HL-60 (cell line): ENCODE data around the gene DNAH10.

Source experiments
- GABPA ChIP-seq: IDR thresholded peaks from 2 replicates; pipeline ENCODE4 v1.6.1; 2012; ENCODE audit warnings: low read depth
- POLR2AphosphoS5 ChIP-seq: IDR thresholded peaks from 2 replicates; pipeline ENCODE4 v1.6.1; 2012; ENCODE audit warnings: low read depth
- TF ChIP-seq, protein P1 (sequence below): IDR thresholded peaks from one replicate; pipeline ENCODE4 v1.5.1; 2011; ENCODE audit warnings: low read length, control low read depth, inconsistent platforms; ENCODE audit not compliant: insufficient read depth
- TF ChIP-seq, protein P2 (sequence below): IDR thresholded peaks from 2 replicates; pipeline ENCODE4 v1.6.1; 2012; ENCODE audit warnings: low read depth; ENCODE audit not compliant: insufficient replicate concordance

DNA sequence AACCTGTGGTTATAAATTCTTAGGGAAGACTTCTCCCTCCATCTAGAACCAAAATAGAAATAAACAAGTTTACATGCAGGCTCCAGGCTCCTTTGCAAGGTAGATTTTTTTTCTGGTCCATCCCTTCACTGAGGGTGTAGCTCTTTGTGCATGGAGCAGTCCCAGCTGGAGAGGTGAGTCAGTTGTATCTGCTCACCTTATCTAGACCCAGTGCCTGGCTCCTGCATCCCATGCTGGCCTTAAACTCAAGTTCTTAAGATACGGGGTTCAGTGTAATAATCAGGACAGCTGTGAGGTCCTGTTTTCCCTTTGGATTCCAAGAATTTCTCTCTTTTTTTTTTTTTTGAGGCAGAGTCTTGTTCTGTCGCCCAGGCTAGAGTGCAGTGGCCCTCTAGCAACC is 35.1 kb upstream of the DNAH10 start:
- TF ChIP-seq, protein P1, sequence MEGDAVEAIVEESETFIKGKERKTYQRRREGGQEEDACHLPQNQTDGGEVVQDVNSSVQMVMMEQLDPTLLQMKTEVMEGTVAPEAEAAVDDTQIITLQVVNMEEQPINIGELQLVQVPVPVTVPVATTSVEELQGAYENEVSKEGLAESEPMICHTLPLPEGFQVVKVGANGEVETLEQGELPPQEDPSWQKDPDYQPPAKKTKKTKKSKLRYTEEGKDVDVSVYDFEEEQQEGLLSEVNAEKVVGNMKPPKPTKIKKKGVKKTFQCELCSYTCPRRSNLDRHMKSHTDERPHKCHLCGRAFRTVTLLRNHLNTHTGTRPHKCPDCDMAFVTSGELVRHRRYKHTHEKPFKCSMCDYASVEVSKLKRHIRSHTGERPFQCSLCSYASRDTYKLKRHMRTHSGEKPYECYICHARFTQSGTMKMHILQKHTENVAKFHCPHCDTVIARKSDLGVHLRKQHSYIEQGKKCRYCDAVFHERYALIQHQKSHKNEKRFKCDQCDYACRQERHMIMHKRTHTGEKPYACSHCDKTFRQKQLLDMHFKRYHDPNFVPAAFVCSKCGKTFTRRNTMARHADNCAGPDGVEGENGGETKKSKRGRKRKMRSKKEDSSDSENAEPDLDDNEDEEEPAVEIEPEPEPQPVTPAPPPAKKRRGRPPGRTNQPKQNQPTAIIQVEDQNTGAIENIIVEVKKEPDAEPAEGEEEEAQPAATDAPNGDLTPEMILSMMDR: no peak
- TF ChIP-seq POLR2AphosphoS5 (no peak), GABPA (no peak)
- TF ChIP-seq, protein P2, sequence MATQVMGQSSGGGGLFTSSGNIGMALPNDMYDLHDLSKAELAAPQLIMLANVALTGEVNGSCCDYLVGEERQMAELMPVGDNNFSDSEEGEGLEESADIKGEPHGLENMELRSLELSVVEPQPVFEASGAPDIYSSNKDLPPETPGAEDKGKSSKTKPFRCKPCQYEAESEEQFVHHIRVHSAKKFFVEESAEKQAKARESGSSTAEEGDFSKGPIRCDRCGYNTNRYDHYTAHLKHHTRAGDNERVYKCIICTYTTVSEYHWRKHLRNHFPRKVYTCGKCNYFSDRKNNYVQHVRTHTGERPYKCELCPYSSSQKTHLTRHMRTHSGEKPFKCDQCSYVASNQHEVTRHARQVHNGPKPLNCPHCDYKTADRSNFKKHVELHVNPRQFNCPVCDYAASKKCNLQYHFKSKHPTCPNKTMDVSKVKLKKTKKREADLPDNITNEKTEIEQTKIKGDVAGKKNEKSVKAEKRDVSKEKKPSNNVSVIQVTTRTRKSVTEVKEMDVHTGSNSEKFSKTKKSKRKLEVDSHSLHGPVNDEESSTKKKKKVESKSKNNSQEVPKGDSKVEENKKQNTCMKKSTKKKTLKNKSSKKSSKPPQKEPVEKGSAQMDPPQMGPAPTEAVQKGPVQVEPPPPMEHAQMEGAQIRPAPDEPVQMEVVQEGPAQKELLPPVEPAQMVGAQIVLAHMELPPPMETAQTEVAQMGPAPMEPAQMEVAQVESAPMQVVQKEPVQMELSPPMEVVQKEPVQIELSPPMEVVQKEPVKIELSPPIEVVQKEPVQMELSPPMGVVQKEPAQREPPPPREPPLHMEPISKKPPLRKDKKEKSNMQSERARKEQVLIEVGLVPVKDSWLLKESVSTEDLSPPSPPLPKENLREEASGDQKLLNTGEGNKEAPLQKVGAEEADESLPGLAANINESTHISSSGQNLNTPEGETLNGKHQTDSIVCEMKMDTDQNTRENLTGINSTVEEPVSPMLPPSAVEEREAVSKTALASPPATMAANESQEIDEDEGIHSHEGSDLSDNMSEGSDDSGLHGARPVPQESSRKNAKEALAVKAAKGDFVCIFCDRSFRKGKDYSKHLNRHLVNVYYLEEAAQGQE: no peak
